Mesenteric fat pad (tissue), 1 donor: Measurements from ENCODE around the gene UBAP2L. TPM values are rescaled to one million over a fixed set of nuclear protein-coding genes. Genes with fewer than 3 reads are reported as not detected.
A peak's percentile ranks its signal among the peaks of the same experiment; 100 is the strongest.

Experiments used
- DNase-seq: peaks from one replicate; pipeline ENCODE4 v3.0.0-alpha.2; 2020; ENCODE audit warnings: low spot score
- long read RNA-seq: library from polyadenylated mRNA; unstranded; transcript quantifications from one replicate; pipeline ENCODE4 v2.0.0, GENCODE V29; 2020
- total RNA-seq: library from RNA; stranded (reverse); fragmentation: NEBNext Ultra II Directional; extraction: Animal tissue kit (Norgen Biotek cat#: 25700); gene quantifications from one replicate; pipeline ENCODE4 v1.2.1, GENCODE V29; 2021
- donor health status: DM: yes; HTN: yes; CAD: no.

The UBAP2L gene, protein sequence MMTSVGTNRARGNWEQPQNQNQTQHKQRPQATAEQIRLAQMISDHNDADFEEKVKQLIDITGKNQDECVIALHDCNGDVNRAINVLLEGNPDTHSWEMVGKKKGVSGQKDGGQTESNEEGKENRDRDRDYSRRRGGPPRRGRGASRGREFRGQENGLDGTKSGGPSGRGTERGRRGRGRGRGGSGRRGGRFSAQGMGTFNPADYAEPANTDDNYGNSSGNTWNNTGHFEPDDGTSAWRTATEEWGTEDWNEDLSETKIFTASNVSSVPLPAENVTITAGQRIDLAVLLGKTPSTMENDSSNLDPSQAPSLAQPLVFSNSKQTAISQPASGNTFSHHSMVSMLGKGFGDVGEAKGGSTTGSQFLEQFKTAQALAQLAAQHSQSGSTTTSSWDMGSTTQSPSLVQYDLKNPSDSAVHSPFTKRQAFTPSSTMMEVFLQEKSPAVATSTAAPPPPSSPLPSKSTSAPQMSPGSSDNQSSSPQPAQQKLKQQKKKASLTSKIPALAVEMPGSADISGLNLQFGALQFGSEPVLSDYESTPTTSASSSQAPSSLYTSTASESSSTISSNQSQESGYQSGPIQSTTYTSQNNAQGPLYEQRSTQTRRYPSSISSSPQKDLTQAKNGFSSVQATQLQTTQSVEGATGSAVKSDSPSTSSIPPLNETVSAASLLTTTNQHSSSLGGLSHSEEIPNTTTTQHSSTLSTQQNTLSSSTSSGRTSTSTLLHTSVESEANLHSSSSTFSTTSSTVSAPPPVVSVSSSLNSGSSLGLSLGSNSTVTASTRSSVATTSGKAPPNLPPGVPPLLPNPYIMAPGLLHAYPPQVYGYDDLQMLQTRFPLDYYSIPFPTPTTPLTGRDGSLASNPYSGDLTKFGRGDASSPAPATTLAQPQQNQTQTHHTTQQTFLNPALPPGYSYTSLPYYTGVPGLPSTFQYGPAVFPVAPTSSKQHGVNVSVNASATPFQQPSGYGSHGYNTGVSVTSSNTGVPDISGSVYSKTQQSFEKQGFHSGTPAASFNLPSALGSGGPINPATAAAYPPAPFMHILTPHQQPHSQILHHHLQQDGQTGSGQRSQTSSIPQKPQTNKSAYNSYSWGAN
- 143 TPM for total RNA-seq
- long read RNA-seq, partial matches to known transcripts: 20 of 49 reads
- long read RNA-seq, other reads (novel, unspliced or antisense): 29 of 49 reads

GRCh38 chr1:154220071-154220969 lies at the start of gene UBAP2L:
Gene UBAP2L (plus strand): TSS chr1:154220955. CDS start chr1:154225124, 4,169 bp downstream.
- peak; percentile 100 for DNase-seq

DNA sequence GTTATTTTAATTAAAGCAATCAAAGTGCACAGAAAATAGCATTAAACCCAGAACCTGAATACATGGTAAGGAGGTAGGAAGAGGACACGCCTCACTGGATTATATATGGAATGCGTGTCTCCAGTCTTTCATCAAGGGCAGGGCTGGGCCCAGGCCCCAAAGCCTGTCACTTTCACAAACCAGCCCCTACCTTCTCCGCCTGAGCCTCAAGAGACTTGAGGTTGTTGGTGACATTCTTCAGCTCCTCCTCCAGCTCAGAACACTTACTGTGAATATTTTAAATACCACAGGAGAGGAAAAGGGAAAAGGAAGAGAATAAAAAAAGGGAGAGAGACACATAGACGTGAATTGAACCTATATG lies 49.6 kb upstream of the UBAP2L start:
- no peak for DNase-seq

DNA sequence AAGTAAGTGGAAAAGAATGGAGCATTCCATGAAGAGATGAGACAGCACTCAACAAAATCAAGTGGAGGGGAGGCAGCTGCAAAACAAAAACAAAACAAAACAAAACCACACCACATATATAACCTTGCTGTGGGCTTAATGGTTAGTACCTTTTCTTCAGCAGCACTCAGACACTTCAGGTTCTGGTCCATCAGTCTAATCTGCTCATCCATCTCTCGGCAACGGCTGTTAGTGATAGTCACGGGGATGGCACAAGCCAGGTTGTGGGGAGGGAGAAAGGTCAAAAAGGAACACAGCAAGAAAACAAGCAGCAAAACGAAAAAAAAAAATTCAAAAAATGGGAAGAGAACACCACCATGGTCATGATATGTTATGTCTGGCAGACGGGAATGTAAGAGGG lies 48.9 kb upstream of the UBAP2L start:
- DNase-seq: no peak

- no peak for DNase-seq
Measured at GRCh38 chr1:154174654-154175053, 46.1 kb upstream of the UBAP2L start.

GRCh38 chr1:154176337-154176736 lies 44.4 kb upstream of the UBAP2L start:
- no peak for DNase-seq

GRCh38 chr1:154178013-154178412 lies 42.7 kb upstream of the UBAP2L start:
- no peak for DNase-seq

- DNase-seq: no peak
Measured at GRCh38 chr1:154178911-154179811, 41.6 kb upstream of the UBAP2L start.

DNA sequence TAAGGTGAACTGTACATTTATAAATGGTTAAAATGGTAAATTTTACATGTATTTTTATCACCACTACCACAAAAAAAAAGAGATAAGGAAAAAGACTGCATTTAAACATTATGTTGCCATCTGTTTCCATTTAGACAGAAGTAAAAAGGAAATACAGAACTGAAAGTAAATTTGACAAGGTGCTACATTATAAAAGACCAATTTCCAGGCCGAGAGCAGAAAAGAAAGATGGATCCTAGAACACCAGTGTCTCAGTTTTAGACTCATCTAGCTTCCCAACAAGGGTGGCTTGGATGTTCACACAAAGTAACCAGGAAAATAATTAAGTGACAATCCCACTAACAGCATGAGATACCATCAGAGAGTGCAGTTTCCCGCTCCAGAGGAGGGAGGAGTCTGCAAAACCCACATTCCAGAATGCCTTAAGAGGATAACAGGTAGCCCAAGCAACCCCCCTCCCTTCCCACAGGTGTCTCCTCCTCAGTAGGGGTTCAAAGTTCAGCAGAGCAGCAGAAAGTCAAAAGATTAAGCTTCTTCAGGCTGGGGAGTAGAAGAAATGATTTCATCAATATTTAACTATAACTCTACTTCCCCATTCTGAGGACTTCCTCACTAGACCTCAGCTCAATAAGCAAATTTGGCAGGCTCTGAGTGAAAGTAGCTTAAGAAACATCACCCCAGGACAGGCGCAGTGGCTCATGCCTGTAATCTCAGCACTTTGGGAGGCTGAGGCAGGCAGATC lies 40.6 kb upstream of the UBAP2L start:
- DNase-seq: no peak

- DNase-seq: no peak
Measured at GRCh38 chr1:154181944-154182343, 38.8 kb upstream of the UBAP2L start.

- peak; percentile 93 for DNase-seq
Measured at GRCh38 chr1:154182344-154183045, 38.3 kb upstream of the UBAP2L start.

DNA sequence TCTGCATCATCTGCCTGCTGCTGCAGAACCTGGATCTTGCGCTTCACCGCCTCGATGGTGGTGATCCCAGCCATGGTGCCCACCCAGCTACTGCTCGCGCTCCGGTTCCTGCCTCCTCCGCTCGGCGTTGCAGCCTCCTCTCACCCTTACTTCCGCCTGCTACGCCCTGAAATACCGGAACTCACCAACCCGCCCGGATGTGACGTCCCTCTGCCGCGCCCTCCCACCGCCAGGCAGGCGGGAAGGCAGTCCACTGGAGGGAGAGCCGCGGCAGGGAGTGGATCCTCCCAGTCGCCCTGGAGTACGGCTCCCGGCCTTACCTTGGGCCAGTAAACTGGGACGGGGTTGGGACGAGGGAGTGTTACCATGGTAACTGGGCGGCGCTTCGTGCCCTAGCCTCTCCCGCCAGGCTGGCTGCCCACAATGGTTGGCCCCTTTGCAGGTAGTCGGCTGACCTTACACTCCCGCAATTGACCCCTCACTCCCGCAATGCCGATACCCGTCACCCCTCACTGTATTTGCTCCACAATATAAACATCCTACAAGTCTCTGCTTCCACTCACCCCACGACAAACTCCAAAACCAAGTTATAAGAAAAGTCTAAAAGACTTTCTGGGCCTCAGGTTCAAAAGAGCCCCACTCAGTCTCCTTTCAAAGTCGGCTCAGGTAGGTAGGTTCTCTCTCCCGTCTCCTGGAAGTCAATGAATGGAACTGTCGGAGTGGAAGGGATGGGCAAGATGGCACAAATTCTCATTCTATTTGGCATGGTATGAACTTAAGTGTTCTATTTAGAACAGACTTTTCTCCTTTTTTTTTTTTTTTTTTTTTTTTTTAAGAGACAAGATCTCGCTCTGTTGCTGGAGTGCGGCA lies 37.5 kb upstream of the UBAP2L start:
- DNase-seq: peak; percentile 98

- no peak for DNase-seq
Measured at GRCh38 chr1:154186177-154186576, 34.6 kb upstream of the UBAP2L start.

GRCh38 chr1:154186852-154187501 lies 33.8 kb upstream of the UBAP2L start:
- no peak for DNase-seq

DNA sequence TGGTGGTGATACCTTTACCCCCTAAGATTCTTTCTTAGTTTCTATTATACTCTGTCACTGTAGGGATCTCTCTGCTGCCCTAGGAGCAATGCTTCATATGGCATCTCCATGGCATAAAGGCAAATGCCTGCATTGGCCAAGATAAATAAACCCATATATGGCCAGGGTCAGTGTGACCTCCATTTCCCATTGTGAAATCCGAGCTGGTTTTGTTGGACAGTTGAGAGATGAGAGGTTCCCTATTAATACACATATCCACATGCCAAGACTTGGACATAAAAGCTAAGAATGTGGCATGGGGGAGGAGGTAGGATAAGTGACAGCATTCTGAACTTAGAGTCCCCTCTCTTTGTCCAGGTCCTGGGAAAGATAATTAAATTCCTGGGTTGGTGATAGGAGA lies 30.2 kb upstream of the UBAP2L start:
- DNase-seq: no peak

DNA sequence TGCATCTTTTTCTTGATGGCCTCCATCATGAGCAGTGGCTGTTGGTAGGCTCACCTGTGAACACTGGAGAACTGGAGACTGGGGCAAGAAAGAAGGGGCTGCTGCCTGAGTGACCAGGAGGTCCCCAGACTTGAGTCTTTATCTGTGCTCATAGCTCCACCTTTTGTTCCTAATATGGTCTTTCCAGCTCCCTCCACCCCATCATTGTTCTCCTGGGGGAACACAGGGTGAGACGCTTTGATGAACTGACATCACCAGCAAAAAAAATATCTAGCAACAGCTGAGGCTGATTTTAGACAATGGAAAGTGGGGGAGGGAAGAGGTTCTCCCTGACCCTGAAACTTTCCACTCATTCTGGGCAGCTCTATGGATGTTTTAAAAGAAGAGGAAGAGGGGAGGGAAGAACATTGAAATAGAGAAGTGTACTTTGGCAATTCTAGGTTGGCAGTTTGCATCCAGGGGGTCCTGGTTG lies 28.7 kb upstream of the UBAP2L start, which contains the start of gene TPM3:
Gene TPM3, minus strand, starts transcription at position 111 of the 472 bp plus-strand sequence. Its CDS starts 82 bp downstream, at position 29.
- no peak for DNase-seq

DNA sequence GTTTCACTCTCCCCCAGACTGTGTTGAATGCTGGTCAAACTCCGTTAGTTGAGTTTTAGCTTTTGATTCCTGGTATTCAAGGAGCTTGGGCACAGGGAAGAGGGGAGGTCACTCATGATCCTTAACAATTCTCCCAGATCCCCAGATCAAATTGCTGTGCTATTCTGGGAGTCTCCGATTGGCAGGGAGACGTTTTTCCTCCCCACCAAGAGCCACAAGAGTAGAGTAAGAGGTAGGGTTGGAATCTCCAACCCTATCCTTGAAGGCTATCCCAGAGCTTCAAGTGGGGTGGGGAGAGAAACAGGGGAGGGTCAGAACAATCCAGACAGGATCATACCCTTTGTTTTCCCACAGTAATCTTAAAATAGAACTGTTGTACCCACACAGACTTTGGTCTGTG lies 28.3 kb upstream of the UBAP2L start:
- no peak for DNase-seq
